Cardiac septum (tissue), 1 donor: Measurements from ENCODE around the gene CACNG5. TPM values are rescaled to one million over a fixed set of nuclear protein-coding genes. Genes with fewer than 3 reads are reported as not detected.

Experiments used
- DNase-seq: peaks from one replicate; pipeline ENCODE4 v3.0.0-alpha.2; 2020; ENCODE audit warnings: low spot score
- intact Hi-C: fragments of 100-400 bp; cut with DNase I; formaldehyde crosslinking; loops from one replicate; pipeline ENCODE4 v1.14.0; 2022
- total RNA-seq: library from RNA; stranded (reverse); fragmentation: NEBNext Ultra II Directional; extraction: Animal tissue kit (Norgen Biotek cat#: 25700); gene quantifications from one replicate; pipeline ENCODE4 v1.2.1, GENCODE V29; 2021
- donor health status: DM: no; HTN: no; CAD: no.

Gene CACNG5
- total RNA-seq, 1 donor from 2014 or later, result not detected

DNA sequence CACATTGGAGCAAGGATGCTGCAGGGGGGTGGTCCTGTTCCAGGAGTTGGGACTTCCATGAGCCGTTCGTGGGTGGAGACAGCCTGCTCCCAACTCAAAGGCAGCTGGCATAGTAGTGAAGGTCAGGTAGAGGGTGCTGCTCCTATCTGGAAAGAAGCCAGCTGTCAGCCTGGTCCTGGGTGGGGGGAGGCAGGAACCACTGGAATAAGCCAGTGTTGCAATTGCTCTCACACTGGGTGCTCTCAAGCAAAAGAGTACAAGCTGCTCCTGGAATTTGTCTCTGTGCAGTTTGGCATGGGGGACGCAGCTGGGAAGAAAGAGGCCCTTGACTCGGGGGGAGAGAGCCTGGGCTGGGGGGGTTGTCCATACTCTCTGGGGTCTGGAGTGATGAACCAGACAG is 8.7 kb downstream of the CACNG5 start:
- DNase-seq, result no peak
- intact Hi-C loops, result no loop called here

GRCh38 chr17:66847704-66848103 is 12.8 kb downstream of the CACNG5 start:
- intact Hi-C loops, result no loop called here
- DNase-seq, result no peak

- intact Hi-C loops, result no loop called here
- DNase-seq, result peak; percentile 22
Observed at GRCh38 chr17:66848496-66848895, 13.6 kb downstream of the CACNG5 start.

GRCh38 chr17:66849032-66849655 is 14.2 kb downstream of the CACNG5 start:
- peak; percentile 43 for DNase-seq
- intact Hi-C loops, result no loop called here

DNA sequence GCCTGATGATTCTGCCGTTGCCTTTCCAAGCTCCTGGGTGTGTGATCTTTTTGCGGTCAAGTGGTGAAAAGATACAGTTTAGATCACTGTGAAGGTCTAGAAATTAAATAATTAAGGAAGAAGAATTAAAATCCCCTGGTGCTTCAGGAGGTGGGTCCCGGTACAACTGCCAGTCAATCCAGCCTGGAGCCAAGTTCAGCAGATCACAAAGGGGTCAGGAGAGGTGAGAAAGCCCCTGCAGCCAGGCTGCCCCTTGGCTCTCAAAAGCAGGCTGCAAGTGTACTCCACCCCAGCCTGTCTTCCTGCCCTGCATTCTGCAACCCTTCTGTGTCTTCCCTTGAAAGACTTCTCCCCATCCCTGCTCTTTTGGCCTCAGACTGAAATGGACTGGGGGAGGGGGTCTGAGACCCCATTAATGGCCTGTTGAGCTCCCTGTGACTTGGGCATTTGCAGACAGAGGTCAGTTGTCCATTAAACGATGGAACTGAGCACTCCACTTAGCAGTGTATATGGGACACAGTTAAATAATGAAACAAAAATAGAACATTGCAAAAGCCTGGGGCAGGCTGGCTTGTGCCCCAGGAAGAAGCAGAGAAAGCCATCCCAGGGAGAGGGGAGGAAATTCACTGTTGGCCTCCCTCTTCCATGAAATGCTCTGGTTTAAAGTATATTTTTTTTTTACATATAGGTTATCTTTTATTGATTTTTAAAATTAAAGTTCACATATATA is 15.1 kb downstream of the CACNG5 start:
- peak; percentile 57 for DNase-seq
- intact Hi-C loops, result no loop called here

DNA sequence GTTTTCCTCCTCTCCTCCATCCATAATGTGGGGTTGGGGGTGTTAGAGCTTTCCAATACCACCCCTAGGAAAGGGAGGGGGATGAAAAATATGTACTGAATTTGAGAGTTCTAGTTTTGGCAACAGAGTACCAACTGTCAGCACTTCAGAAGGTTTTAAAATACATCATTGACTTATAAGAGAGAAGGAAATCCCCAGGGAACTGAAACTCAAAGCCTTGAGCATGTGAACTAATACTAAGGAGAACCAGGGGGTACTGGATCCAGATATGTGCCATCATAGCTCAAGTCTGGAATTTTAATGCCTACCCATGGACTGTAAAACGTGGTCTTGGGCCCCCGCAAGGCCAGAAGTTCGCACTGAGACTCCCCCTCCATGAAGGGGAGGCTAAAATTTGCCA is 15.8 kb downstream of the CACNG5 start:
- DNase-seq, result no peak
- intact Hi-C loops, result no loop called here

DNA sequence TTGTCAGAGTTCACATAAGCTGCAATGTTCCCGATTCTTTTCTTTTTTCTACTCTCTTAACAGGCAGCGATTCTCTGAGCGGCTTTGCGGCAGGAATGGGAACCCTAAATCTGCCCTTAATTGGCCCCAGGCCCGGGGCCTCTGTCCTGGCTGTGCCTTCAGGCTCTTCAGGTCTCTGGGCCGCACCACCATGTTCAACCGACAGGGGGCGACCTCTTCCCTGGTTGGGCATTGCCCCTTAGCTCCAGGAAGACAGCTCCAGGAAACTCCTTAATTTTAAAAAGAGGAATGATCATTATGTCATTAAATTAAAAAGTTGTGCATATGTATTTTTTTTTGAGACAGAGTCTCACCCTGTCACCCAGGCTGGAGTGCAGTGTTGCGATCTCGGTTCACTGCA is 20.3 kb downstream of the CACNG5 start:
- DNase-seq, result no peak
- intact Hi-C loops, result no loop called here

- intact Hi-C loops, result no loop called here
Observed at GRCh38 chr17:66858226-66859083, 23.5 kb downstream of the CACNG5 start.

GRCh38 chr17:66859353-66859752 is 24.4 kb downstream of the CACNG5 start:
- intact Hi-C loops, result no loop called here
- DNase-seq, result no peak

More at GRCh38 chr17:66858226-66859083, 23.5 kb downstream of the CACNG5 start:
- no peak for DNase-seq

DNA sequence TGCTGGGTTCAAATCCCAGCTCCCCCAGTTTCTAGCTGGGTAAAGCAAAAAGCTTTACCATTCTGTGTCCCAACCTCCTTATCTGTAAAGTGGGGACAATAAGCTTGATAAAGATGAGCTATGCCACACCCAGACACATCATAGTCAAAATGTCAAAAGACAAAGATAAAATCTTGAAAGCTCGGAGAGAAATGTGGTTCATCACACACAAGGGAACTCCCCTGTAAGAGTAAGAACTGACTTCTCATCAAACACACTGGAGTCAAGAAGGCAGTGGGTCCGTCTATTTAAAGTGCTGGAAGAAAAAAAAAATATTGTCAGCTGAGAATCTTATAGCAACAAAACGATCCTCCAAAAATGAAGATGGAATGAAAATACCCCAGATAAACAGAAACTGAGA is 25.3 kb downstream of the CACNG5 start:
- intact Hi-C loops, result no loop called here
- no peak for DNase-seq

- intact Hi-C loops, result no loop called here
- DNase-seq, result no peak
Observed at GRCh38 chr17:66863820-66864219, 28.9 kb downstream of the CACNG5 start.

- intact Hi-C loops, result no loop called here
- no peak for DNase-seq
Observed at GRCh38 chr17:66865151-66865550, 30.2 kb downstream of the CACNG5 start.

- intact Hi-C loops, result no loop called here
- DNase-seq, result no peak
Observed at GRCh38 chr17:66873962-66874361, 39.0 kb downstream of the CACNG5 start.

- intact Hi-C loops, result no loop called here
- no peak for DNase-seq
Observed at GRCh38 chr17:66884931-66885330, 50.0 kb downstream of the CACNG5 start.

DNA sequence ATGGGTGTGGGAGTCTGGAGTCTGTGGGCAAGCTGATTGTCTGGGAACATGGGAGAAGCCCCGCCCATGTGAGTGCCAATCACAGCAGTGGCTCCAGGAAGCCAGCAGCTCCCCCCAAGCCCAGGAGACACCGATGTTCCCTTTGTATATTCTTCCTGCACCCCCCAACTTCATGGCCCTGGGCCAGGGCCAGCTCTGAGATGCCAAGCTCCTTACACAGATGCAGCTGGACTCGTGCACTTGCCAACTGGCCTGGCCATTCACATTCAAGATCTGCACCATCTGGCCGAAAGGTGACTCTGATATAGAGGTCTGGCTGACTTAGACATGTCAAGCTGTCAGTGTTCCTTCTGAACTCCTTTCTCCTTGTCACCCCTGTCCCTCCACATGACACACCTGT is 50.5 kb downstream of the CACNG5 start:
- no peak for DNase-seq
- intact Hi-C loops, result no loop called here

GRCh38 chr17:66889480-66890230 is 54.7 kb downstream of the CACNG5 start:
- intact Hi-C loops, result no loop called here
- DNase-seq, result no peak

DNA sequence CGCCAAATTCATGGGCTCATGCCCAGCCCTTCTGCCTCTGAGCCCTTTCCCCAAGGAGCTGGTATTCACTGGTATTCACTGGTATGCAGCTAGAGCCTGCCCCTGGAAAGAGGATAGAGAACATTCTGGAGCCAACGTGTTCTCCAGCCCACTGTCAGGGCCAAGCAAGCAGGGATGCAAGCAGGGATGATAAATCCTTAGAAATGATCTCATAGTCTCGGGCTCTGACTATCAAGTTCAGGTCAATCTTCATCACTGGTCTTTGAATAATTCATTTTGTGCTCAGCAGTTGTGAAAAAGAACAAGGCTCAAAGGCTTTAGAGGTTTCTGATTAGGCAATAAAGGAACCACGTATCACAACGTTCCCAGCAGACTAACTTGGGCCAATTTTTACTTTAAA is 57.3 kb downstream of the CACNG5 start:
- intact Hi-C loops, result no loop called here
- no peak for DNase-seq

GRCh38 chr17:66893382-66893781 is 58.5 kb downstream of the CACNG5 start:
- DNase-seq, result no peak
- intact Hi-C loops, result no loop called here

DNA sequence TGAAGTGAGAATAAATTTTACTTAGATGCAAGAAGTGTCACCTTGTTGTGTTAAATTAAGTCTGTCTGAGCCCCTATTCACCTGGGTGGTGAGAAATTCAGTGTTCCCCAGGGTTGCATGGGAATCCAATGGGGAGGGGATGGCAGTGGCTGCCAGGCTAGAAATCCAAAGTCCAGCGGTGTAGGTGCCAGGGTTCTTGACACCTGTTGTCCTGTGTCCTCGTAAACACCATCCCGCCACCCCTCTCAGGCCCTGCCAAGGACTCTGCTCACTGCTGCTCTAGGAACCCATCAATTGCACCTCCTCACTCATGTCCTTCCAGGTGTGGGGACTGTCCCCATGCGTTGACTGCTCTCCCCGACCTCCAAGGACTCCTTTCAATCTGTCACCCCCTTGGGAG is 58.9 kb downstream of the CACNG5 start:
- intact Hi-C loops, result no loop called here
- no peak for DNase-seq

- DNase-seq, result no peak
- intact Hi-C loops, result no loop called here
Observed at GRCh38 chr17:66897141-66897540, 62.2 kb downstream of the CACNG5 start.
